ENCODE measurements around the gene MED13.
"Not testable (repeated sequence)": the region's sequence is repeated elsewhere in the genome, so short reads cannot be mapped to it uniquely, and the experiment has no call there.

Gene MED13

GRCh38 chr17:61984821-61985220 is 80.3 kb downstream of the MED13 start:
- no peak for DNase-seq

DNA sequence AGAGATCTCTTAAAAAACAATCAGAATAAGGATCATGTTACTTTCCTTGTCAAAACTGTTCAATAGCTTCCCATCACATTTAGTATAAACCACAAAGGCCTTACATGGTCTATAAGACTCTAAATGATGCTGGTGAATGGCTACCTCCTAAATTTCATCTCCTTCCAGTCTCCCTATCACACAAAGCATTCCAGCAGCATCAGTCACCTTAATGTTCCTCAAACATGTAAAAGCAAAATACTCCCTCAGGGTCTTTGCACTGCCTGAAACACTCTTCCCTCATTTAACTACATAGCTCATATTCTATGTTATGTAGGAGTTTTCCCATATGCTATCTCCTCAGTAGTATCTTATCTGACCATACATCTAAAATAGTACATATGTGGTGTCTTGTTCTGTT is 83.8 kb downstream of the MED13 start:
- DNase-seq = no peak

DNA sequence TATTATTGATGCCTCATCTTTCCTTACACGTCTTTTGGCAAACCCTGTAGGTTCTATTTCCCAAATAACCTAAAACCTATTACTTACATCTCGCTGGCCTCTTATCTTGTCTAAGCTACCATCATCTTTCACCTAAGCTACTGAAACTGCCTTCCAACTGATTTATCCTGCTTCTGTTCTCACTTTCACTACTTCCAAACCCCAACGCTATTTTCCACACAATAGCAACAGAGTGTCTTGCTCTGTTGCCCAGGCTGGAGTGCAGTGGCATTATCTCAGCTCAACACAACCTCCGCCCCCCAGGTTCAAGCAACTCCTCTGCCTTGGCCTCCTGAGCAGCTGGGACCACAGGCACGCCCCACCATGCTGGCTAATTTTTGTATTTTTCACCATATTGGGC is 84.5 kb downstream of the MED13 start:
- no peak for DNase-seq

GRCh38 chr17:61974115-61974514 is 91.0 kb downstream of the MED13 start:
- no peak for DNase-seq

GRCh38 chr17:61972311-61972710 is 92.8 kb downstream of the MED13 start:
- DNase-seq = no peak

DNA sequence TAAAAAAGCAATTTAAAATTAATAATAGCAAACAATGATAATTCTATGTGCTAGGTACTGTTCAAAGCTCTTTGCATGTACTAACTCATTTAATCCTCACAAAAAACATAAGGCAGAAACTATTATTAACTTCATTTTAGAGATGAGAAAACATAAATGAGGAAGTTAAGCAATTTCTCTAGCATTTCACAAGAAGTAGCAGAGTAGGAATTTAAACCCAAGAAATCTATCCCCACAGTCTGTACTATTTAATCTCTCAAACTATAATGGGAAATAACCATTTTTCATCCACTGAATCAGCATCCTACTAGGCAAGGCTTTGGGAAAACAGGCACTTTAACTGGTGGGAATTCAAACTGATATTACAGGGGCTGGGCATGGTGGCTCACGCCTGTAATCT is 95.0 kb downstream of the MED13 start:
- no peak for DNase-seq

DNA sequence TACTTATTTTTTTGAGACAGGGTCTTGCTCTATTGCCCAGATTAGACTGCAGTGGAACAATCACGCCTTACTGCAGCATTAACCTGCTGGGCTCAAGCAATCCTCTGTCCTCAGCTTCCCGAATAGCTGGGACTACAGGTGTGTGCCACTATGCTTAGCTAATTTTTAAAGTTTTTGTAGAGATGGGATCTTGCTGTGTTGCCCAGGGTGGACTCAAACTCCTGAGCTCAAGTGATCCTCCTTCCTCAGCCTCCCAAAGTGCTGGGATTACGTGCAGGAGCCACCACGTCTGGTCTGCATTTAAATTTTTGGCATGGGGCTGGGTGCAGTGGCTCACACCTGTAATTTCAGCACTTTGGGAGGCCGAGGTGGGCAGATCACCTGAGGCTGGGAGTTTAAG is 96.3 kb downstream of the MED13 start:
- no peak for DNase-seq

GRCh38 chr17:61967729-61968128 is 97.3 kb downstream of the MED13 start:
- no peak for DNase-seq

DNA sequence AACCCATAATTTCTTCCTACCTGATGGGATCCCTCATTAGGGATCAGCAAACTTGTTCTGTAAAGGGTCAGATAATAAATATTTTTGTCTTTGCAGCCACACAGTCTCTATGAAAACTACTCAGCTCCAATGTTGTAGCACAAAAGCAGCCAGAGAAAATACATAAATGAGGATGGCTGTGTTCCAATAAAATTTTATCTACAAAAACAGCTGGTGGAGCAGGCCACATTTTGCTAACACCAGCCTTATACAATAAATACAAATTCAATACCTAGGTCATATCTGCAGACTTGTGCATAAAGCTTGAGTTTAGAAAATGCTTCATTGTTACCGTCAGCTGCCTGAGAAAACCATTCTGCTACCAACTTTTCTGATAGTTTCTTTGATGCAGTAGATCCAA is 98.9 kb downstream of the MED13 start:
- no peak for DNase-seq

DNA sequence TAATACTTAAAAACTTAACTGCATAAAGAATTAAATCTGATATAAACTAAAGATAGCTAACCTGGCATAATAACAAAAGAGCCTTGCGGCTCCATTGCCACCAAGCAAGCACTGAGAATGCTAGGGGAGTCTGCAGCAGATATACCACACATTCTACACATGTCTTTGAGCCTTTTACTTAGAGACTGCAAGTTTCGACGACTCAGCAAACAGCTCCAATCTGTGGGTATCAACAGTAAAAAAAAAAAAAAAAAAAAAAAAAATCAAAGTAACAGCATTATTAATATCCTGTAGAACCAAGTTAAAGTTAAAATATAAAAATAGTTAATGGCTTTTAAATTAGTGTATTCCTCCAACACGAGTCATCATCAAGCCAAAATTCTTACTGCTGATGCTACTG is 109.5 kb downstream of the MED13 start:
- no peak for DNase-seq

DNA sequence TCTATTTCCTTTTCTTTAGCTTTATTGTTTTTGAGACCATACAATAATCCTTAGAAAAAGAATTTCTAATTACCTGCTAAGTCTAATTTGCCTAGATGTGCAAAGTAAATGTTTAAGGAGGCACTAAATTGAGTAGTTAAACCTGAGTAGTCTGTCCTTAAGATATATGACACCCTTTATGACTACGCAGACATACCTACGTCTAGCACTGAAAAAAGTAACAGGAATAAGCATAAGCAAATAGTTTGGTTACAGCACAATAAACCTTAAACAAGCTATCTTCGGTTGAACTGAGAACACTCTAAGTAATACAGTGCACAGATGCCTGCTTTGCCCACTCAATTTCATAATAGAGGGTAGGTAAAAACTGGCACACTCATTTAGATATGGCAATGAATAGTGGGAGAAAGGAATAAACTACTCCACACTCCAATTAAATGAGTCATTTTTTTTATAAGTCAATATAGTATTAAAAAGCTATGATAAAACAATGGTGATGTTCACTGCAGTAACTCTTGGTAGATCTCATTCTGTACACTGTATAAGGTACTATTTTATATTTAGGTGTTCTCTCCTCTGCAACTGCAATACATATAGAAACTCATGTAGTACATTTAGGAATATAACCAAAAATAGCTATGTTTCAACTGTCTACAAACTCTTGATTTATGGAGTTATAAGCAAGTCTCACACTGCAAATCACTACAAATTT is 117.6 kb downstream of the MED13 start:
- DNase-seq = no peak

GRCh38 chr17:61946359-61946758 is 118.7 kb downstream of the MED13 start:
- no peak for DNase-seq

DNA sequence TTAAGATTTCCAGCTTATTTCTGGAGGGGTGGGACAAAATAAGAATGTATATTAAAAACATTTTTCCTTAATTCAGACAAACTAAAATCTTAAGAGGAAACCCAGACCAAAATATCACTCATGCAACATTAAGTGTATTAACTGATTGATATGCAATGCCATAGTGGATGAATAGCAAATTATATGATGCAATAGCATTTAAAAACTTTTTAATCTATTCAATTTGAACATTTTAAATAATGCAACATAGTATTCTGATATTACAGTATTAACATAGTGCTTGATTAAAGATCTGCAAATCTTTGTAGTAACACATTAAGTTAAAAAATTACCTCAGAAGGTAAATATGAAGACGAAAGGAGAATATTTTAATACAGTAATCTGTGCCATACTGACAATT is 122.0 kb downstream of the MED13 start:
- DNase-seq = no peak

GRCh38 chr17:61942085-61942484 is 123.0 kb downstream of the MED13 start:
- no peak for DNase-seq

- no peak for DNase-seq
Measured at GRCh38 chr17:61928101-61928436, 137.0 kb downstream of the MED13 start.

DNA sequence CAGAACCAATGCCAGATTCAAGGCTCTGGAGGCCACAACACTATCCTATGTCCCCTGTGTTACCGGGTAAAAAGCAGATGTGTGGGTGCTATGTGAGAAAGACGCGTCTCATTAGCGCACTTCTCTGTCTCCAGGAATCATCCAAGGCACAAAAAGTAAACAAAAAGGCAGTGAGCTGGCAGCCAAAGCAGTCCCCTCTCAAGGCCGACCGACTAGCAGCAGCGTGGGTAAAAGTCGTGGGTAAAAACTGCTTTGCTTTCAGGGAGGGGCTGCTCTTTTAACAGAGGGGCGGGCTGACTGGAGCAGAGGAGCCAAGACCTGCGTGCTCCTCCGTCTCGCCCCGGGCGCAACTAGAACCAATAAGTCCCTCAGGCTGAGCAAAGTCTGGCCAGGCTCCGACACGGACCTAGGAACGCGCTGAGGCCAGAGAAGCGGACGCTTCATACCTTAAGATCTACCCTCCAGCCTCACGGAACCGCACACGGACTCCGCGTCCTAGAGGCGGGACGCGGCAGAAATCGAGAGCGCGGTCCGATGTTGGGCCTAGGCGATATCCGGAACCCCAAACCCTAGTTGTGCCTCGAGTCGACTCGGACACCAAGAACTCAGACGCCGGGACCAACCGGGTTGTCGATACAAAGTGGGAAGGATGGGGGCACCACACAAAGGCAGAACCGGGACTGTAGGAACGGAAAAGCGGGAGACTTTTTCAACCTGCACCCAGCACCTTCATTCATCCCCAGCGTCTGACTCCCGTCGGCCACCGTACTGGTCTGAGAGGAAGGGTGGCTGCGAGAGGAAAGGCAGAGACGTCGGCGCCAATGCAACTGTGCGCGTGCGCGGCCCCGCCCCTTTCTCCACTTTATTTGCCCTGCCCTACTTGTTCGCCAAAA is 137.6 kb downstream of the MED13 start, which contains the start of gene INTS2:
Gene INTS2 (minus strand): TSS at position 775 of the 893 bp plus-strand sequence. CDS start 1,338 bp downstream, outside the sequence.
- peak; percentile 94 for DNase-seq

DNA sequence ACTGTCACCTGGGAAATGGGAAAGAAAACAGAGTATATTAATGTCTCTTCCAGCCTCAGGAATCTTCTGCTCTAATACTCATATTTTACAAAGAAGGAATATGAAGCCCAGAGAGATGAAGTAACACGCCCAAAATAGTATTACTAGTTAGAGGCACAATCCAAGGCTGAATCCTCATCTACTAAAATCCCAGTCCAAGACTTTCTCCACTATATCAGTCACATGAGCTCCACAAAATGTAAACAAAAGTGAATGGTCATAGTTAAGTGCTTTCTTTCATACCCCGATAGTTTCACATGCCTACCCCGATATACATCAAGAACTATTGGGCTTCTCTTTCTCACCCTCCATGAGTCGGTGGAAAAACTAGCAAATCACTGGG is 138.3 kb downstream of the MED13 start:
- no peak for DNase-seq

DNA sequence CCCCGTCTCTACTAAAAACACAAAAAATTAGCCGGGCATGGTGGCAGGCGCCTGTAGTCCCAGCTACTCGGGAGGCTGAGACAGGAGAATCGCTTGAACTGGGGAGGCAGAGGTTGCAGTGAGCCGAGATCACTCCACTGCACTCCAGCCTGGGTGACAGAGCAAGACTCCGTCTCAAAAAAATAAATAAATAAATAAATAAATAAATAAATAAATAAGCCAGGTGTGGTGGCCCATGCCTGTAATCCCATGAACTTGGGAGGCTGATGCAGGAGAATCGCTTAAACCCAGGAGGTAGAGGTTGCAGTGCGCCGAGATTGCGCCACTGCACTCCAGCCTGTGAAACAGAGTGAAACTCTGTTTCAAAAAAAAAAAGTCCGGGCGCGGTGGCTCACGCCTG is 149.9 kb downstream of the MED13 start:
- DNase-seq = not testable (repeated sequence)

GRCh38 chr17:61908292-61909037 is 156.6 kb downstream of the MED13 start:
- no peak for DNase-seq

DNA sequence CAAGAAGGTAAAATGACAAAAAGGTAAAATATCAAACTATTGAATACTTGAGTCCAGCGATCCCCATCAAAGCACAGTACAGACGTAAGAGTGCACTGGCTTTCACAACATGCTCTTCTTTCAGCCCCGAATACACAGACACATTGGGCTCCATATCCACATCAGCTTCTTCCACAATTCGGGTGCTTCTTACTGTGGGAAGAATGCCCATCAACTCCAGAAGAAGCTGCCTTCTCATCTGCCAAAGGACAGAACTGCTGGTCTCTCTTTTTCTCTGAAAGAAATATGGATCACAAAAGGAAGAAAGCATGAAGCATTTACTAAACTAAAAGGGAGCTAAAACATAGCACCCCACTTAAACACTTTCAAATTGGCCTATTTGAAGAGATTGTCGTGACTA is 157.7 kb downstream of the MED13 start:
- DNase-seq = no peak

DNA sequence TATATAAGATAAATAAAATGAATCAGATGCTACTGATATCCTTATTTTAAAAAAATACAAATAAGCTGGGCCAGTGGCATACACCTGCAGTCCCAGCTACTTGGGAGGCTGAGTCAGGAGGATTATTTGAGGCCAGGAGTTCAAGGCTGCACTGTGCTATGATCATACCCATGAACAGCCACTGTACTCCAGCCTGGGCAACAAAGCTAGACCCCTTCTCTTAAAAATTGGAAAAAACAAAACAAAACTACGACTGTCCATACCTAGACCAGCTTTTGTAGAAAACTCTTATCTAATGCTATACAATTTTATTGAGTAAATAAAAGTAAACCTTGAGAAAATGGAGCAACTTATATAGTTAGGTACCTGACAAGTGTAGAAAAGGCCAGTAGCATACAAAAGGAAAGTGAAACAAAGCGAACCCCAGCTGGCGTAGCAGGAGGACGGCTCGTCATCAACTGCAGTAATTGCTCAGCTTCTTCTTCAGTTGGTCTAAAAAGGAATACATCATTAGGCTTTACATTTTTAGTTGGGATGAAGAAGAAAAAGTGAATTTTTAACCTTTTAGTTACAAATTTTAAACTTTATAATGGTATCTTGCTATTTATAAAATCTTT is 160.9 kb downstream of the MED13 start:
- DNase-seq = peak; percentile 23

DNA sequence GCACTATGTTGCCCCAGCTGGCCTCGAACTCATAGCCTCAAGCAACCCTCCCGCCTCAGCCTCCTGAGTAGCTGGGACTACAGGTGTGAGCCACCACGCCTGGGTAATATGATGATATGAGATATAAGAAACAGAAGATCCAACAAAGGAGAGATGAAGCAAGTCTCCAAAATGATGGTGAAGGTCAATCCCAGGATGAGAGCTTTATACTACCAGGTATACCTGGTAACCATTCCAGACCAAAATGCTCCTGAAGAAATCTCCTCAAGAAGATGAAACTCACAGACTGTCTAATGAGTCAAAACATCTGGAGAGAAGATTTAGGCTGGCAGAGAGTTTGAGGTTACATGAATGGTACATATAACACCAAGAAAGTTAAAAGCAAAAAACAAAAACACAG is 161.8 kb downstream of the MED13 start:
- no peak for DNase-seq

DNA sequence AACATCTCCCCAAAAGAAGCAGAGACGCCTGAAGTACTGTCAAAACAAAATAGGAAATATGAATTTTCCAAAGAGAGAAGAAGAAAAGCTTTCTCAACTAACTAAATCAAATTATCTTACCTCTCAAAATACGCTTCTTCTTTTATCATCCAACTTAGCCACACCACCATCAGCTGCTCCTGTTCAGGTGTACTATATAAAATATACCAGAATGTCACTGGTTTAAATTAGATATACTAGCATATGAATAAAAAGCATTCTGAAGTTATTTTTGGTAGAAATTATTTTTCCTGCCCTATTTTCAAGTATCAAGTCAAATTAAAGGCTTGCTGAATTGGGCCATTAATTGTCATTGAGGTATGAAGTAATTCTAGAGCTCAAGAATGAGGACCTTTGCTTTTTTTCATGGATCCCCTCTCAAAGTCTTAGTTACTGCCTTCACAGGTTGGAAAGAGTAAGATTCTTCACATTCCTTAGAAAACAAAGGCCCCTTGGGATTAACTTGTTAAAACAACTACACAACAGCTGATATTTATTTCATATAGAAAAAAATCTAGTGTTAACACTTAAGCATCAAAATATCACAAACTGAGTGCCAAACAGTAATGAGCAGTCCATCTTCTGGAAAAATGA is 167.4 kb downstream of the MED13 start:
- no peak for DNase-seq
